HCEC 1CT (cell line): ENCODE data around the gene RNF208.
A peak's percentile ranks its signal among the peaks of the same experiment; 100 is the strongest.

Source experiments
- DNase-seq: peaks from one replicate; pipeline ENCODE4 v3.0.0-alpha.2; 2017

RNF208 gene

GRCh38 chr9:137206602-137207001, 15.4 kb downstream of the RNF208 start:
- DNase-seq, result no peak

DNA sequence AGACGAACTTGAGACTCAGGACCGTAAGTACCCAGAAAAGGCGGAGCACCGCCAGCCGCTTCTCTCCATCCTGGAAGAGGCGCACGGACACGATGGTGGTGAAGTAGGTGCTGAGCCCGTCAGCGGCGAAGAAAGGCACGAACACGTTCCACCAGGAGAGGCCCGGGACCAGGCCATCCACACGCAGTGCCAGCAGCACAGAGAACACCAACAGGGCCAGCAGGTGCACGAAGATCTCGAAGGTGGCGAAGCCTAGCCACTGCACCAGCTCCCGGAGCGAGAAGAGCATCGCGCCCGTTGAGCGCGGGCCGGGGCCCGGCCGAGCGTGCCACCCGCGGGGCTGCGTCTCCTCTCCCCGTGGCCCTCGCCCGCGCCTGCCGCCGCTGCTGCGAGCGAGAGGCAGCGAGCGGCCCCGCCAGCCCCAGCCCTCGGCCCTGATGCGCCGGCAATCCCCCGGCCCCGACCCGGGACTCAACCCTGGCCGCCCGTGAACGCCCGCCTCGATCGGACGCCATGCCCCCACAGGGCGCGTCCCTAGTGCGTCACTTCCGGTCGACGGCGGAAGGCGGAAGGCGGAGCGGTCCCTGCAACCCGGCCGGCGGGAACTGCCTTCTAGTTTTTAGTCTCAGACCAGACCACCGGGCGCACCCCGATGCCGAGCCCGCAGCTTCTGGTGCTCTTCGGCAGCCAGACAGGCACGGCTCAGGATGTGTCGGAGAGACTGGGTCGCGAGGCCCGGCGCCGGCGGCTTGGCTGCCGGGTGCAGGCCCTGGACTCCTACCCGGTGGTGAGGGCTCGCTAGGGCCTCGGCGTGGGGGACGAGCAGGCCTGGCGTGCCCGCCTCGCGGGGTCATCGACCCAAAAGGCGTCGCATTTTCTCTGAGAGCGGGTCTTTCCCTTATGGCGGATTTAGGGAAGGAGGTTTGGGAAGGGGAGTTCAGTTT, 16.6 kb downstream of the RNF208 start, which contains the start of the genes NDOR1 and TMEM203:
Gene NDOR1, plus strand, starts transcription at position 575 of the 944 bp plus-strand sequence. Its CDS starts 78 bp downstream, at position 653.
Gene TMEM203, minus strand, starts transcription at position 523 of the 944 bp plus-strand sequence. Its CDS starts 234 bp downstream, at position 289.
- DNase-seq, result peak; percentile 74

DNA sequence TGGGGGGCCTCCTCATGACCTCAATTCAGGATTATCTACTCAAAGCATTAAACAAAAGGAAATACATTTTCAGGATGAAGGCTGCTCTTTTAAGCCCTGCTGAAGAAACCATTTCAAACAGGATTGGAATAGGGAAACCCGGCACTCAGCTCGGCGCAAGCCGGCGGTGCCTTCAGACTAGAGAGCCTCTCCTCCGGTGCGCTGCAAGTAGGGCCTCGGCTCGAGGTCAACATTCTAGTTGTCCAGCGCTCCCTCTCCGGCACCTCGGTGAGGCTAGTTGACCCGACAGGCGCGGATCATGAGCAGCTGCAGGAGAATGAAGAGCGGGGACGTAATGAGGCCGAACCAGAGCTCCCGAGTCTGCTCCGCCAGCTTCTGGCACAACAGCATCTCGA, 17.3 kb downstream of the RNF208 start:
- no peak for DNase-seq

DNA sequence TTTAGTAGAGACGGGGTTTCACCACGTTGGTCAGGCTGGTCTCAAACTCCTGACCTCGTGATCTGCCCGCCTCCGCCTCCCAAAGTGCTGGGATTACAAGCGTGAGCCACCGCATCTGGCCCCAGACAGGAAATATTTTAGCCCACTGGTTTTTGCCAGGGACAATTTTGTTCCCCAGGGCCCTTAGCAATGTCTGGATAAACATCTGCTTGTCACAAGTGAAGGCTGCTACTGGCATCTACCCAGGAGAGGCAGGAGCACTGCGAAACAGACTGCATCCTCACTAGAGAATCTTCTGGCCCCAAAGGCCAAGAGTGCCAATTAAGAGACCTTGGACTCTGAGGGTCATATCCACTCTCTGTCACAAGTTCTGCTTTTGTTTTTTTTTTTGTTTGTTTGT, 19.1 kb downstream of the RNF208 start:
- no peak for DNase-seq

DNA sequence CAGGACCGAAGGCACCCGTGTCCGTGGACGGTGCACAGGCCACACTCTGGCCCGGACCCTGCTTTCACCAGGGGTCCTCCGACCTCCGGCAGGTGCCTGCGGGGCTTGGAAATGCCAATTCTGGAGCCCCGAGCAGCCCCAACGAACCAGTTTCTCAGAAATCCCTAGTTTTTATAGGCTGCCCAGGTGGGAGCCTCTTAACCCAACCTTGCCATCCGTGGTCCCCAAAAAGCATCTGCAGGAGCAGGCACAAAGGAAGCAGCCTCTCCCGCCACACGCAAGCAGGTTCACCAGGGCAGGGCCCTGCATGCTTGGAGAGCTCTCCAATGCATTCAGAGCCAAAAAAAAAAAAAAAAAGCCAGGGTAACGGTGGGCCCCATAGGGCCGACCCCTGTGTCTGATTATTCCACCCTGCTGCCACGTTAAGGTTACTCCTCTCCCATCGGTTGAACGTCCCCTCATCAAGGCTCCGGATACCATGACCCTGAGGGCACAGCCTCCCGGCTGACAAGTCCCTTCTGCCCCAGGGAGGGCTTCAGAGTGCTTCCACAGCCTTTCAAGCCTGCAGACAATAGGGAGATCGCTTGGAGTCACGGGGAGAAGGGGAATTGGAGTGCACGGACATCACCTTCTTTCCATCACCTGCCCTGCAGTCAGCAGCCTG, 20.7 kb downstream of the RNF208 start:
- no peak for DNase-seq

DNA sequence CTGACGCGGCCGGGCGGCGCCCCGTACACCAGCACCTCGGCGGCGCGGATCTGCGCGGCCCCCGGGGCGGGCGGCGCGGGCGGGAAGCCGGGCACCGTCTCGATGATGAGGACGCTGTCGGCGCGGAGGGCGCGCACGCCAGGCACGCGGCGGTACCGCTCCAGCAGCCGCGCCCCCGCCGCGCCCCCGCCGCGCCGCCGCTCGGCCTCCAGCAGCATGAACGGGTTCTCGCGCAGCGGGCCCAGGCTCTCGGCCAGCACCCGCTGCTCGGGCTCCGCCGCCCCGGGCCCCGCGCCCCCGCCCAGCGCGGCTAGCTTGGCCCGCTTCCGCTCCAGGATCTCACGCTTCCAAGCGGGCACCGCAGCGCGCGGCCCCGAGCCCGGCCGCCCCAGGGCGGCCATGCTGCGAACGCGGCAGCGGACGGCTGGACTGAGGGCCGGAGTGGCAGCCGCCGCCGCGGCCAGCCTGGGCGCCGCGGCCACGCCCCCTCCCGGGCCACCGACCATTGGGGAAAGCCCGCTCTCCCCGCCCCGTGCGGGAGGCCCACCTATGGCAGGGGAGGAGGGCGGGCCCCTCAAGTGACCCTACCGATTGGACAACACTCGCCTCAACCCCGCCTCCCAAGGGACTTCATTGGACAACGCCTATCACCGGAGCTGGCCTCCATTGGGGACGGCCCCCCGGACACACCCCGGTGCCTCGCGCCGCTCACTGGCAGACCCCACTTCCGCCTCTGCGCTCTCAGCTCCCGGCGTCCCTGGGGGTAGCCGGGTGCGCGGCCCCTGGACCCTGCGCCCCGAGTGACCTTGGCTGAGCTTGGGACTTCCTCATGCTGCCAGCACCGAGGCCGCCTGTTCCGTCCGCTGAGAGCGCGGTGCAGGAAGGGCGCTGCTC, 21.5 kb downstream of the RNF208 start, which contains the start of gene TPRN:
Gene TPRN, minus strand, starts transcription at position 431 of the 894 bp plus-strand sequence. Its CDS starts 30 bp downstream, at position 401.
- DNase-seq, result peak; percentile 99

- no peak for DNase-seq
Observed at GRCh38 chr9:137199411-137200121, 22.5 kb downstream of the RNF208 start.

- no peak for DNase-seq
Observed at GRCh38 chr9:137198902-137199283, 23.1 kb downstream of the RNF208 start.

DNA sequence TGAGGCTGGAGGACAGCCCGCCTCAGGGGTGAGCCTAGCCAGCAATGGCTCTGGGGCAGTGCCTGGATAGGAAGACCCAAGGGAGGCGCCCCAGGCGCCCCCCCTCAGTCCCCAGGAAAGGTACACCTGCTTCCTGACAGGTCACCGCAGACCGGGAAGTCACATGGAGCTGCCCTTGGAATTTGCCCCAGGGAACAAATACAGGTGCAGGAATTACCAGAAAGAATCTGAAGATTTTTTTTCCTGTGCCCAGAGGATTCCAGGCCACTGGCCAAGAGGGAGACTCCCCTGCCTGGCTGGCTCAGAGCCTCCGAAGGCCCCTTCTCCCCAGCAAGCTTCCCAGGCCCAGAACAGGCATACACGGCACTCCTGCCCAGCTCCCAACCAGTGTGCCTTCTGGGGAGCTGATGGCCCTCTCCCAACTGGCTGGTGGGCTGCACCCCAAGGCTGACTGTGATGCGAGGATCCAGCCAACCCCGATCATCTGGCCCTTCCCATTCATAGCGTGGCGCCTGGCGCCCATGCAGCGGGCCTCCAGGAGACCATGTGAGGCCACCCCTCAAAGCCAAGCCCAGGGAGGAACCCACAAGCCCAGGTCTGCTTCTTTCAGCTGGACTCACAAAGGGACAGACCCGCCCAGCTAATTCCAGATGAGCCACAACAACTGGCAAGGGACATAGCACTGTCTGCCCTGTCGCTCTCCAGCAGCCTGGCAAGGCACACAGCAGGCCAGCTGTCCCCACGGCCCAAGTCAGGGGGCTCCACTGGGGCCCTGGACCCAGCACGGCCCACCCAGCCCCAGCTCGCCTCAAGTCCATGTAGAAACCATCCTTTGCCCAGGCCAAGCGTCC, 23.8 kb downstream of the RNF208 start:
- DNase-seq, result no peak

DNA sequence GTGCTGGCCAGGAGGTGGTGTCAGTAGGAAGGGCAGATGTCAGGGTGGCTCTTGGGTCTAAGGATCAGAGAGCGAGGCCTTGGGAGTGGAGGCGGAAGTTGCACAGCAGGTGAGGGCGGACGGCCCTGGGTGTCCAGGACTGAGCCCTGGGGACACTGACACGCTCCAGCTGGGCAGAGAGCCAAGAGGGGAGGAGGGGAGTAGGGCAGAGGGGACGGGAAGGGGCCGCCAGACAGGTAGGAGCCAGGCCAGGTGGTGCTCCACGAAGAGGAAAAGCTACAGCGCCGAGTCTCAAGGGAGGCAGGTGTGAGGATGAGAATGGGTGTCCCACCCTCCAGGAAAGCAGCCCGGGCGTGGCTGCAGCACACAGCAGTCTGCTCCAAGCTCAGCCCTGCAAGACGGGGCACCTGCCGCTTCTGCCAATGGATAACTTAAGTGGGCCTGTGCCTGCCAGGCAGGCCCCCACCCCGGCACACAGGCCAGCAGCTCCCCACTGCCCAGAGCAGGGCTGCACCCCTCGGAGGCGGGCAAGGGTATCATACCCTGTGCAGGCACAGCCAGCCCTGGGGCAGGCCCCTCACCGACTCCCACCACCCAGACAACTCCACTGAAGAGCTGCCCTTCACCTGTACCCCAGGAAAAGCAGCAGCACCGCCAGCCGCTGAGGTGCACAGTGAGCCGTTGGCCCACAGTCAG, 26.4 kb downstream of the RNF208 start:
- no peak for DNase-seq

GRCh38 chr9:137194909-137195308, 27.1 kb downstream of the RNF208 start:
- DNase-seq, result no peak

DNA sequence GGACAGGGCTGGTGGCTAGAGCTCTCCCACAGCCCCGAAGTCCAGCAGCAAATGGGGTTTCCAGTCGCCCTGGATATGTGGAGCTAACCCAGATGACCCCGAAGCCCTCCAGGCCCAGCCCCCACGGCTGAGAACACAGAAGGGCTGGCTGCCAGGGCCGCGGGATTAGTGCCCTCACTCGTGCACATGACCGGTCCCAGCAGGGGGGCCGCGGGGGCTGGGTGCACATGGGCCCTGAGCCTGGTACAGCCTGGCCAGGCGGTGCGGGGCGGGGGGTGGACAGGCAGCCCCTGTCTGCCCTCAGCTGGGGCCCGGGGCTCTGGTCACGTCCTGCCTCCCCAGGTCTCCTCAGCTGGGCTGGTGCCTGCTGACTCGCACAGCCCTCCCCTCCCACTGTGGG, 27.7 kb downstream of the RNF208 start:
- no peak for DNase-seq

DNA sequence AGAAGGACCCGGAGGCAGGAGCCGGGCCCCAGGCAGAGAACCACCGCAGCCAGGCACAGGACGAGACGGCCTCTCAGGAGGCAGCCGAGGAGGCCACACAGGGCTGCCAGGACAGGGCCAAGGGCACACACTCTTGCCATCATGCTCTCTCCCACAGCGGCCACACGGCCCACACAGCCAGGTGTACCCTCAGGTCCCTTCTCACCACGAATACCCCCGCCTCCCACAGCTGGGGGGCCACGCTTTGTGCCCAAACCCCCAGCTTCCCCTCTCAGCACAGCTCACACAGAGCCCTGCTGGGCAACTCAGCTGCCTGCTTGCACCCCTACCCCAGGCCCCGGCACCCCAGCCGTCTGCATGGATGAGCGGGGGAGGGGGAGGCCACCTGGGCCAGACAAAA, 28.3 kb downstream of the RNF208 start:
- DNase-seq, result no peak

DNA sequence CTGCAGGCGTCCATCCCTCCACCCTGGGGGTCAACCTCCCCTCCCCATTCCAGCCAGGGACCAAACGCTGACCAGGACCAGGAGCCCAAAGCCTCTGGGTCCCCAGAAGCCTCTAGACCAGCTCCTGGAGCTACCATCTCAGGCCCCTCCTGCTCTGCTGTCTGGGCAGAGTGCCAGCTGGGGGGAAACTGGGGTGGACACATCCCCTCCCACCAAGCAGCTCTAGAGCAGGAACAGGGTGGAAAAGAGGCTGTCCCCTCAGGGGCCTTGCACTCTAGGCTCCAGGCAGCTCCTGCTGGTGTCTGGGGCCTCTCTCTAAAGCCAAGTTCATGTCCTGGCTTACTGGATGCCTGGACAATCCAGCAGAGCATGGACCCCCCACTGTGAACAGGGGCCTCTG, 29.2 kb downstream of the RNF208 start:
- no peak for DNase-seq

- no peak for DNase-seq
Observed at GRCh38 chr9:137192448-137192780, 29.6 kb downstream of the RNF208 start.

DNA sequence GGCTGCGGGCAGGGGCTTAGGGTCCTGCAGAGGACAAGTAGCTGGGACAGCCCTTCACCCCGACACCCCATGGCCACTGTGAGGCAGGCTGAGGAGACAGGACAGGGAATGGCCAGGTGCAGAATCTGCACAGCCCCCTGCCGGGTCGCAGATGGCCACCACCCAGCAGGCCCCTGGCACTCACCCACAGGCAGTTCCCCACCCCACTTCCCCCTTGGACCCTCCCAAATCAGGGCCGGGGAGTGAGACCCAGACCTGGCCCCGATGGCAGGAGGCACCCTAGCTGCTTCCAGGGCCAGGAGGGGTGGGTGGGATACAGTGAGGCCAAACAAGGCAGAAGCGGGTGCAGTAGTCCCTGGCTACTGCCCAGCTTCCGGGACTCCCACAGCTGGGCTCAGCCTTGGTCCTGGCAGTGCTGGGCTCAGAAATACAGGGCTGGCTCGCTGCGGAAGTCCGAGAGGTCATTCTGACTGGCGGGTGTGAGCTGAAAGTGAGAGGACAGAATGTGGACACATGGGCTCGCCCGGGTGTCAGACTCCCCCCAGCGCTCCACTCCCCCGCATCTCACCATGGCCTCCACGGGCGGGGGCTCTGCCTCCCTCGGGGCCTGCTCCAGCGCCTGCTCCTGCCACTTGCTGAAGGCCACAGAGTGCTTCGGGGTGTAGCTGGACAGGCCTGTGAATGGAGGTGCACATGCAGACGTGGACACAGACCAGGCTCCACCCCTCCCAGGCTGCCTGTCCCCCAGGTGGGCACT, 30.2 kb downstream of the RNF208 start:
- no peak for DNase-seq

DNA sequence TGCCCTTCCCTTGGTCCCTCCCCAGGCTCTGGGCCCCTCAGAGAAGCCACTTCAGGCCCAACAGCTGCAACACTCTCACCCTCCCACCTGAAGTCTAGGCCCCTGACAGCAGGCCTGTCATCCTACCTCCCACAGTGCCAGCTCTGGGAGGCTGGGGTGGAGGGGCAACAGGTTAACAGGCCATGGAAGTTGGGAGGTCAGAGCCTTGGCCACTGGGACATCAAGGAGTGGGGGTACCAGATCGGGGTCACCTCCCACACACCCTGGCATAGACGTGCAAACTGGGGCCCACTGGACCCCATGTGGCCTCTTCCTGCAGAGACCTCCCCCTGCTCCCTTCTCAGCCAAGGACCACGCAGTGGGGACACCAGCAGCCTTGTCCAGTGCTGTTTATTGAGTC, 30.8 kb downstream of the RNF208 start:
- no peak for DNase-seq

- no peak for DNase-seq
Observed at GRCh38 chr9:137190315-137190856, 31.7 kb downstream of the RNF208 start.
